ENCODE results near the gene CEP162. TPM values are rescaled to one million over a fixed set of nuclear protein-coding genes. Genes with fewer than 3 reads are reported as not detected.
"Not testable (repeated sequence)": the region's sequence is repeated elsewhere in the genome, so short reads cannot be mapped to it uniquely, and the experiment has no call there.

CEP162 gene
- total RNA-seq, 3 donors from 2014 or later: 10.9 to 20.1 (median 18.7) TPM

DNA sequence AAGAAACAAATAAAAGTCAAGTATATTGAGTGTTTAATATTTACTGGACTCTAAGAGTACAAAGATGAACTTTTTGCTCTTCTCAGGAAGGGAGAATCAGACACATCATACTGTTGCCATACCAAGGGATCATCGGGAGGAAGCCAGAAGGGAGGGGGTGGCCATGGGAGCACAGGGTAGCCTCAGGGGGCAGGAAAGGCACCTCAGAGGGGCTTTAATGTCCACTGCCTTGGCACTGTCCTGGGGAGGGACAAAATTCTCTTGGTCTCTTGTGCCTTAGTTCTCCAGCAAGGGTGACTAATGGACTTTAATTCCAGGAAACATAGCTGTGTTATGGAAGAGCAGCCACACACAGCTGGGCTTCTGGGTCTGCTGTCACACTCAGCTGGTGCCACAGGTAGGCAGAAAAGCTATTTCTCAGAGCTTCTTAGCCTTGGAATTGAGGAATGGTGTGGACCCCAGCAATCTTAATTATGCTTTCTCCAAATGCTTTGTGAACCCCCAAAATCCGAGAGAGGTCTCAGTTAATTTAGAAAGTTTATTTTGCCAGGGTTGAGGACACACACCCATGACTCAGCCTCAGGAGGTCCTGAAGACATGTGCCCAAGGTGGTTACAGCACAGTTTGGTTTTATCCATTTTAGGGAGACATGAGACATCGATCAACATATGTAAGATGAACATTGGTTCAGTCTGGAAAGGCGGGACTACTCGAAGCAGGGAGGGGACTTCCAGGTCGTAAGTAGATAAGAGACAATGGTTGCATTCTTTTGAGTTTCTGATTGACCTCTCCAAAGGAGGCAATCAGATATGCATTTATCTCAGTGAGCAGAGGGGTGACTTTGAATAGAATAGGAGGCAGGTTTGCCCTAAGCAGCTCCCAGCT lies 140.7 kb downstream of the CEP162 start:
- no peaks in the 10 kb centered on the region for H3K9me3 ChIP-seq
- no peak overlapping the region for H3K4me3 ChIP-seq
- H3K4me1 ChIP-seq: no peaks in the 10 kb centered on the region
- H3K27me3 ChIP-seq: no peaks in the 10 kb centered on the region
- TF ChIP-seq, protein P1, sequence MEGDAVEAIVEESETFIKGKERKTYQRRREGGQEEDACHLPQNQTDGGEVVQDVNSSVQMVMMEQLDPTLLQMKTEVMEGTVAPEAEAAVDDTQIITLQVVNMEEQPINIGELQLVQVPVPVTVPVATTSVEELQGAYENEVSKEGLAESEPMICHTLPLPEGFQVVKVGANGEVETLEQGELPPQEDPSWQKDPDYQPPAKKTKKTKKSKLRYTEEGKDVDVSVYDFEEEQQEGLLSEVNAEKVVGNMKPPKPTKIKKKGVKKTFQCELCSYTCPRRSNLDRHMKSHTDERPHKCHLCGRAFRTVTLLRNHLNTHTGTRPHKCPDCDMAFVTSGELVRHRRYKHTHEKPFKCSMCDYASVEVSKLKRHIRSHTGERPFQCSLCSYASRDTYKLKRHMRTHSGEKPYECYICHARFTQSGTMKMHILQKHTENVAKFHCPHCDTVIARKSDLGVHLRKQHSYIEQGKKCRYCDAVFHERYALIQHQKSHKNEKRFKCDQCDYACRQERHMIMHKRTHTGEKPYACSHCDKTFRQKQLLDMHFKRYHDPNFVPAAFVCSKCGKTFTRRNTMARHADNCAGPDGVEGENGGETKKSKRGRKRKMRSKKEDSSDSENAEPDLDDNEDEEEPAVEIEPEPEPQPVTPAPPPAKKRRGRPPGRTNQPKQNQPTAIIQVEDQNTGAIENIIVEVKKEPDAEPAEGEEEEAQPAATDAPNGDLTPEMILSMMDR (IDR thresholded peaks at IDR 0.05): no peak
- TF ChIP-seq POLR2A (IDR thresholded peaks at IDR 0.05): no peak
- no peak for TF ChIP-seq POLR2AphosphoS5 (IDR thresholded peaks at IDR 0.05)
- no peak for DNase-seq (ENCODE audit: low spot score in 2 of 2)
- no peaks in the 10 kb centered on the region for H3K36me3 ChIP-seq
- intact Hi-C loops (cut with DNase I; ENCODE audit: low total_unique reads): no loop called here
- no peak overlapping the region for H3K27ac ChIP-seq

GRCh38 chr6:84086056-84086455 lies 141.4 kb downstream of the CEP162 start:
- intact Hi-C loops (cut with DNase I; ENCODE audit: low total_unique reads): no loop called here
- no peak for DNase-seq (ENCODE audit: low spot score in 2 of 2)
- Histone ChIP-seq H3K4me3 (no peak overlapping the region), H3K27me3 (no peaks in the 10 kb centered on the region), H3K4me1 (no peaks in the 10 kb centered on the region), H3K36me3 (no peaks in the 10 kb centered on the region), H3K27ac (no peak overlapping the region), H3K9me3 (no peaks in the 10 kb centered on the region)
- TF ChIP-seq, protein P1 (IDR thresholded peaks at IDR 0.05): no peak

DNA sequence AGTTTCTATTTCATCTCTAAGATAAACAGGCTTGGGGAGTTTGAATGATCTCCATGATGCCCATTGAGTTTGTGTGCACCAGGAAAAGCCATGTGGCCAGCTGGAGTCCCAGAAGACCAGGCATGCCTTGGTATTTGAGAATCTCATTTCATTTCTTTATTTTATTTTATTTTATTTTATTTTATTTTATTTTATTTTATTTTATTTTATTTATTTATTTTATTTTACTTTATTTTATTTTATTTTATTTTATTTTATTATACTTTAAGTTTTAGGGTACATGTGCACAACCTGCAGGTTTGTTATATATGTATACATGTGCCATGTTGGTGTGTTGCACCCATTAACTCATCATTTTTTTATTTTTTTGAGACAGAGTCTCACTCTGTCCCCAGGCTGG lies 142.7 kb downstream of the CEP162 start:
- H3K4me1 ChIP-seq; intact Hi-C loops (cut with DNase I; ENCODE audit: low total_unique reads); H3K9me3 ChIP-seq; DNase-seq (ENCODE audit: low spot score in 2 of 2); H3K27me3 ChIP-seq; H3K4me3 ChIP-seq; H3K36me3 ChIP-seq; H3K27ac ChIP-seq: not testable (repeated sequence)

- Histone ChIP-seq H3K36me3 (no peaks in the 10 kb centered on the region), H3K4me3 (no peak overlapping the region), H3K4me1 (no peaks in the 10 kb centered on the region), H3K9me3 (no peaks in the 10 kb centered on the region), H3K27ac (no peak overlapping the region), H3K27me3 (no peaks in the 10 kb centered on the region)
- intact Hi-C loops (cut with DNase I; ENCODE audit: low total_unique reads): no loop called here
- TF ChIP-seq, protein P1 (IDR thresholded peaks at IDR 0.05): no peak
- no peak for TF ChIP-seq POLR2AphosphoS5 (IDR thresholded peaks at IDR 0.05)
- no peak for TF ChIP-seq POLR2A (IDR thresholded peaks at IDR 0.05)
- no peak for DNase-seq (ENCODE audit: low spot score in 2 of 2)
Observed at GRCh38 chr6:84082689-84083265, 144.7 kb downstream of the CEP162 start.

DNA sequence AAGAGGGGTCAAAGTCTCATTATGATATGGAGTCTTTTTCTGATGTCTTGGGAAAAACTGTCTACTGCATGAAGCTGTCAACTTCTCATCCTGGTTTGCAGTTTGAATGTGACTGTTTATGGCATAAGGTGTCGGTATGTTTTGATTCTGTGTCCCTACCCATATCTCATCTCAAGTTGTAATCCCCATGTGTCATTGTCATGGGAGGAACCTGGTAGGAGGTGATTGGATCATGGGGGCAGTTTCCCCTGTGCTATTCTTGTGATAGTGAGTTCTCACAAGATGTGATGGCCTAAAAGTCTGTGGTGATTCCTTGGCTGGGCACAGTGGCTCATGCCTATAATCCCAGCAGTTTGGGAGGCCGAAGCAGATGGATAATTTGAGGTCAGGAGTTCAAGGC lies 146.2 kb downstream of the CEP162 start:
- TF ChIP-seq, protein P1 (IDR thresholded peaks at IDR 0.05): no peak
- TF ChIP-seq POLR2AphosphoS5 (IDR thresholded peaks at IDR 0.05): no peak
- no peak for TF ChIP-seq POLR2A (IDR thresholded peaks at IDR 0.05)
- H3K9me3 ChIP-seq: no peaks in the 10 kb centered on the region
- no peak overlapping the region for H3K4me3 ChIP-seq
- H3K4me1 ChIP-seq: no peaks in the 10 kb centered on the region
- H3K36me3 ChIP-seq: no peaks in the 10 kb centered on the region
- intact Hi-C loops (cut with DNase I; ENCODE audit: low total_unique reads): no loop called here
- no peak overlapping the region for H3K27ac ChIP-seq
- no peaks in the 10 kb centered on the region for H3K27me3 ChIP-seq
- DNase-seq (ENCODE audit: low spot score in 2 of 2): no peak

All from breast epithelium (tissue), 4 donors.